Esophagus muscularis mucosa (tissue), 4 donors: Measurements from ENCODE around the gene LALBA.
"Not testable (repeated sequence)": the region's sequence is repeated elsewhere in the genome, so short reads cannot be mapped to it uniquely, and the experiment has no call there.

Experiments used
- CTCF ChIP-seq, 3 experiments: fragments of 200-600 bp in 2 of 3; fragments of 450-650 bp in 1 of 3; sonication (generic) in 2 of 3; IDR thresholded peaks; one replicate each; pipeline ENCODE4 v1.5.1; 2017 to 2019; ENCODE audit warnings: antibody characterized with exemption in 3 of 3, mild to moderate bottlenecking in 2 of 3, moderate library complexity in 1 of 3
- EP300 ChIP-seq: sonication (generic); formaldehyde crosslinking; IDR thresholded peaks from one replicate; pipeline ENCODE4 v1.6.1; 2017; ENCODE audit warnings: antibody characterized with exemption
- POLR2A ChIP-seq: fragments of 450-650 bp; IDR thresholded peaks from one replicate; pipeline ENCODE4 v1.6.1; 2017; ENCODE audit warnings: antibody characterized with exemption, moderate library complexity, mild to moderate bottlenecking, low read depth
- POLR2AphosphoS5 ChIP-seq, 2 donors: sonication (generic); formaldehyde crosslinking; IDR thresholded peaks; one replicate each; pipeline ENCODE4 v1.6.1; 2017; ENCODE audit warnings: antibody characterized with exemption in 2 of 2

- not testable (repeated sequence) for TF ChIP-seq CTCF (IDR thresholded peaks at IDR 0.05); EP300; POLR2A; POLR2AphosphoS5 (IDR thresholded peaks at IDR 0.05)
These were observed 16.0 kb downstream of the LALBA start for GRCh38 chr12:48553666-48554343.
